ENCODE data around the gene PLOD3. TPM values are rescaled to one million over a fixed set of nuclear protein-coding genes. Genes with fewer than 3 reads are reported as not detected.

Gene PLOD3
- total and polyA plus RNA-seq, 2 of the 8 experiments (the other 6 are each of a cell fraction or from before 2014, with no cell fraction given) = 28.4 to 47.2 TPM

DNA sequence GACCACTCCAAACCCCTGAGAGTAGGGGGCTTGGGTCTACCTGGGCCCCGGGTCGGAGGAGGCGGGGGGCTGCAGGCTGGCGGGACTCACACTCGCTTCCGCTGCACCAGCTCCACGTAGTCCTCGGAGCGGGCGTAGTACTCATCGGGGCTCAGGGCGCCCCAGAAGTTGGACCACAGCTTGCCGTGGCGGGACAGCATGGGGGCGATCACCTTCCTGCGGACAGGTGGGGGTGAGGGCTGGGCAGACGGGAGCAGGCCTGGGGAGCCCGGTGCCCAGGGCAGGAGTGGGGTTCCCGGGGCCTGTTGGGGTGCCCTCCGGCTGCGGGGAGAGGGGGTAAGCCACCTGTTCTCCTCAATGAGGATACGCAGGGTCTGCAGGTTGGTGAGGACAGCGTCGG lies 5.9 kb downstream of the PLOD3 start:
- Histone ChIP-seq H3K27me3 (replicated peaks in 1 of 4; ENCODE audit: control insufficient read depth in 3 of 4, extremely low read depth in 1 of 4, insufficient read depth in 3 of 4, low read length in 3 of 4) (no peaks in the 10 kb centered on the region), H2AFZ (ENCODE audit: low read length) (no peak overlapping the region), H3K4me1 (replicated peaks in 1 of 4; ENCODE audit: control insufficient read depth in 3 of 4, insufficient read depth in 4 of 4, low read length in 3 of 4) (peaks cover 0 to 7% (median 3%) of the 10 kb centered on the region in 4 experiments; a peak in 4 of 7 replicates), H2BK5ac (ENCODE audit: low read depth, low read length) (no peak overlapping the region), H3K9me3 (ENCODE audit: insufficient read depth in 2 of 2, low read depth in 1 of 2, low read length in 1 of 2) (no peaks in the 10 kb centered on the region), H2BK15ac (ENCODE audit: low read length) (no peak overlapping the region), H4K8ac (ENCODE audit: extremely low read depth, insufficient read depth, low read length) (no peak overlapping the region), H3K4ac (replicated peaks; ENCODE audit: insufficient read length, low read depth, low read length) (no peak overlapping the region), H2BK12ac (ENCODE audit: low read depth, low read length) (no peak overlapping the region), H3K23me2 (ENCODE audit: low read depth, low read length) (no peaks in the 10 kb centered on the region; the same call in 1 of the 2 replicates), H4K91ac (replicated peaks; ENCODE audit: insufficient read length, low read length) (no peak overlapping the region), H2BK20ac (ENCODE audit: low read length) (no peak overlapping the region), H4K5ac (ENCODE audit: insufficient read length, low read depth, low read length) (no peak overlapping the region), H3K79me1 (ENCODE audit: low read depth, low read length) (no peaks in the 10 kb centered on the region), H2BK120ac (replicated peaks; ENCODE audit: low read depth, low read length) (no peak overlapping the region), H3K4me2 (ENCODE audit: insufficient read depth in 1 of 2, low read depth in 2 of 2, low read length in 2 of 2) (no peak overlapping the region), H3K56ac (replicated peaks; ENCODE audit: insufficient read length, low read depth, low read length) (no peak overlapping the region), H3K14ac (ENCODE audit: insufficient read length) (no peak overlapping the region), H3K9ac (replicated peaks in 1 of 4; ENCODE audit: extremely low read depth in 1 of 4, low read depth in 3 of 4, low read length in 3 of 4) (no peak overlapping the region), H3K27ac (ENCODE audit: low read depth, low read length) (no peak overlapping the region), H4K20me1 (replicated peaks in 1 of 2; ENCODE audit: control insufficient read depth in 1 of 2, insufficient read depth in 2 of 2, low read length in 2 of 2) (peaks cover 0 to 3% of the 10 kb centered on the region in 2 experiments), H3K79me2 (ENCODE audit: control insufficient read depth in 1 of 2, insufficient read depth in 2 of 2, low read length in 2 of 2) (no peaks in the 10 kb centered on the region), H3K36me3 (ENCODE audit: control insufficient read depth in 2 of 4, insufficient read depth in 4 of 4, low read length in 3 of 4) (peaks cover 0 to 4% (median 0%) of the 10 kb centered on the region in 4 experiments; a peak in 3 of 8 replicates), H3K4me3 (ENCODE audit: extremely low read depth in 1 of 4, insufficient read depth in 2 of 4, low read depth in 3 of 4, low read length in 4 of 4) (no peak overlapping the region), H2AK5ac (ENCODE audit: low read depth, low read length) (no peak overlapping the region), H3K23ac (ENCODE audit: insufficient read length) (no peak overlapping the region), H3K18ac (ENCODE audit: extremely low read depth, low read length) (no peak overlapping the region)
- POLR2A ChIA-PET (ENCODE audit: partially characterized antibody) = interaction anchor here (0.9 to 1.8 kb wide), 6 partner anchors 11 to 84 kb away, joined by 3 to 6 read pairs (median 4); partner anchors contain the start of gene MOGAT3
- CTCF ChIA-PET (ENCODE audit: partially characterized antibody) = interaction anchor here (0.7 to 1.6 kb wide), 9 partner anchors 8 to 103 kb away, joined by 3 to 7 read pairs (median 3); no protein-coding TSS in a partner anchor
- DNase-seq (ENCODE audit: low read depth in 1 of 2, low spot score in 2 of 2) = no peak
- TF ChIP-seq SP2 (IDR thresholded peaks at IDR 0.05; ENCODE audit: low read length) (no peak), SIRT6 (IDR thresholded peaks at IDR 0.05; ENCODE audit: low read length) (no peak), PHF8 (conservative IDR thresholded peaks at IDR 0.05; ENCODE audit: low read depth, low read length) (no peak), POLR2AphosphoS5 (IDR thresholded peaks at IDR 0.05; ENCODE audit: low read depth, low read length) (no peak), RBBP5 (IDR thresholded peaks at IDR 0.05; ENCODE audit: borderline replicate concordance, low read depth, low read length) (no peak)
- TF ChIP-seq, protein P1, sequence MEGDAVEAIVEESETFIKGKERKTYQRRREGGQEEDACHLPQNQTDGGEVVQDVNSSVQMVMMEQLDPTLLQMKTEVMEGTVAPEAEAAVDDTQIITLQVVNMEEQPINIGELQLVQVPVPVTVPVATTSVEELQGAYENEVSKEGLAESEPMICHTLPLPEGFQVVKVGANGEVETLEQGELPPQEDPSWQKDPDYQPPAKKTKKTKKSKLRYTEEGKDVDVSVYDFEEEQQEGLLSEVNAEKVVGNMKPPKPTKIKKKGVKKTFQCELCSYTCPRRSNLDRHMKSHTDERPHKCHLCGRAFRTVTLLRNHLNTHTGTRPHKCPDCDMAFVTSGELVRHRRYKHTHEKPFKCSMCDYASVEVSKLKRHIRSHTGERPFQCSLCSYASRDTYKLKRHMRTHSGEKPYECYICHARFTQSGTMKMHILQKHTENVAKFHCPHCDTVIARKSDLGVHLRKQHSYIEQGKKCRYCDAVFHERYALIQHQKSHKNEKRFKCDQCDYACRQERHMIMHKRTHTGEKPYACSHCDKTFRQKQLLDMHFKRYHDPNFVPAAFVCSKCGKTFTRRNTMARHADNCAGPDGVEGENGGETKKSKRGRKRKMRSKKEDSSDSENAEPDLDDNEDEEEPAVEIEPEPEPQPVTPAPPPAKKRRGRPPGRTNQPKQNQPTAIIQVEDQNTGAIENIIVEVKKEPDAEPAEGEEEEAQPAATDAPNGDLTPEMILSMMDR (IDR thresholded peaks at IDR 0.05; ENCODE audit: control extremely low read depth in 1 of 3, insufficient read depth in 1 of 3, low read depth in 1 of 3, low read length in 3 of 3) = no peak
- TF ChIP-seq, protein P2, sequence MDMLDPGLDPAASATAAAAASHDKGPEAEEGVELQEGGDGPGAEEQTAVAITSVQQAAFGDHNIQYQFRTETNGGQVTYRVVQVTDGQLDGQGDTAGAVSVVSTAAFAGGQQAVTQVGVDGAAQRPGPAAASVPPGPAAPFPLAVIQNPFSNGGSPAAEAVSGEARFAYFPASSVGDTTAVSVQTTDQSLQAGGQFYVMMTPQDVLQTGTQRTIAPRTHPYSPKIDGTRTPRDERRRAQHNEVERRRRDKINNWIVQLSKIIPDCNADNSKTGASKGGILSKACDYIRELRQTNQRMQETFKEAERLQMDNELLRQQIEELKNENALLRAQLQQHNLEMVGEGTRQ (IDR thresholded peaks at IDR 0.05; ENCODE audit: low read length) = no peak
- FAIRE-seq = no peak
- 94% methylated on average over 23 of the region's 24 CpGs; no CpG with 5 or more reads in 1 of the 2 experiments for WGBS, 2 experiments (ENCODE audit: extremely low coverage in 1 of 2, insufficient coverage in 1 of 2, insufficient read length in 1 of 2, insufficient replicate concordance in 2 of 2, low coverage in 1 of 2, low lambda C conversion rate in 2 of 2, missing lambda C conversion rate in 1 of 2)
